ENCODE results near the gene KCND1.

Gene KCND1

GRCh38 chrX:49000636-49001035 lies 29.0 kb upstream of the KCND1 start:
- no peak overlapping the region for H3K4me3 ChIP-seq (ENCODE audit: low read depth, low read length)
- TF ChIP-seq CTCF (IDR thresholded peaks at IDR 0.05; ENCODE audit: borderline replicate concordance, insufficient read depth, low read depth, low read length), result no peak

- no peak overlapping the region for H3K4me3 ChIP-seq (ENCODE audit: low read depth, low read length)
- TF ChIP-seq CTCF (IDR thresholded peaks at IDR 0.05; ENCODE audit: borderline replicate concordance, insufficient read depth, low read depth, low read length), result no peak
These were observed 27.4 kb upstream of the KCND1 start for GRCh38 chrX:48999030-48999429.

GRCh38 chrX:48998391-48998790 lies 26.7 kb upstream of the KCND1 start:
- no peak overlapping the region for H3K4me3 ChIP-seq (ENCODE audit: low read depth, low read length)
- TF ChIP-seq CTCF (IDR thresholded peaks at IDR 0.05; ENCODE audit: borderline replicate concordance, insufficient read depth, low read depth, low read length), result no peak

GRCh38 chrX:48997865-48998264 lies 26.2 kb upstream of the KCND1 start:
- TF ChIP-seq CTCF (IDR thresholded peaks at IDR 0.05; ENCODE audit: borderline replicate concordance, insufficient read depth, low read depth, low read length), result no peak
- no peak overlapping the region for H3K4me3 ChIP-seq (ENCODE audit: low read depth, low read length)

- TF ChIP-seq CTCF (IDR thresholded peaks at IDR 0.05; ENCODE audit: borderline replicate concordance, insufficient read depth, low read depth, low read length), result no peak
- H3K4me3 ChIP-seq (ENCODE audit: low read depth, low read length), result no peak overlapping the region
These were observed 25.8 kb upstream of the KCND1 start for GRCh38 chrX:48997455-48997854.

- TF ChIP-seq CTCF (IDR thresholded peaks at IDR 0.05; ENCODE audit: borderline replicate concordance, insufficient read depth, low read depth, low read length), result no peak
These were observed 25.3 kb upstream of the KCND1 start for GRCh38 chrX:48996969-48997368.

GRCh38 chrX:48992341-48992740 lies 20.7 kb upstream of the KCND1 start:
- no peak overlapping the region for H3K4me3 ChIP-seq (ENCODE audit: low read depth, low read length)
- TF ChIP-seq CTCF (IDR thresholded peaks at IDR 0.05; ENCODE audit: borderline replicate concordance, insufficient read depth, low read depth, low read length), result no peak

More at GRCh38 chrX:48996969-48997368, 25.3 kb upstream of the KCND1 start:
- H3K4me3 ChIP-seq (ENCODE audit: low read depth, low read length), result no peak overlapping the region

All from GM12875 (cell line).